Liver (tissue), 9 donors: ENCODE measurements around the gene TMEM165. TPM values are rescaled to one million over a fixed set of nuclear protein-coding genes. Genes with fewer than 3 reads are reported as not detected.

Source experiments
- DNase-seq: peaks from one replicate; pipeline ENCODE4 v3.0.0-alpha.2; 2017; ENCODE audit warnings: low spot score
- H3K27ac ChIP-seq, 2 donors: one replicate each; pipeline ENCODE4 v1.7.0; 2013; ENCODE audit warnings: inconsistent platforms in 2 of 2, low read length in 2 of 2, control low read depth in 1 of 2, low read depth in 1 of 2, mild to moderate bottlenecking in 1 of 2
- H3K27me3 ChIP-seq, 4 donors: one replicate each; pipeline versions ENCODE4 v1.6.1 to v1.7.0; 2013; ENCODE audit warnings: low read length in 3 of 4, inconsistent platforms in 1 of 4, mild to moderate bottlenecking in 1 of 4, moderate library complexity in 1 of 4; ENCODE audit not compliant: control insufficient read depth in 4 of 4, insufficient read depth in 4 of 4
- H3K36me3 ChIP-seq, 4 donors: one replicate each; pipeline versions ENCODE4 v1.6.1 to v1.7.0; 2013; ENCODE audit warnings: low read length in 3 of 4, mild to moderate bottlenecking in 3 of 4, low read depth in 1 of 4, moderate library complexity in 1 of 4; ENCODE audit not compliant: control insufficient read depth in 4 of 4, insufficient read depth in 3 of 4
- H3K4me1 ChIP-seq, 4 donors: one replicate each; pipeline versions ENCODE4 v1.6.1 to v1.7.0; 2013; ENCODE audit warnings: low read length in 3 of 4, mild to moderate bottlenecking in 3 of 4, moderate library complexity in 1 of 4; ENCODE audit not compliant: control insufficient read depth in 4 of 4, insufficient read depth in 4 of 4
- H3K4me3 ChIP-seq, 3 donors: one replicate each; pipeline versions ENCODE4 v1.6.1 to v1.7.0; 2013; ENCODE audit warnings: low read length in 3 of 3, control low read depth in 1 of 3, low read depth in 1 of 3, mild to moderate bottlenecking in 1 of 3
- H3K9ac ChIP-seq, 2 donors: one replicate each; pipeline ENCODE4 v1.7.0; 2013; ENCODE audit warnings: low read length in 2 of 2, mild to moderate bottlenecking in 2 of 2, moderate library complexity in 2 of 2, control low read depth in 1 of 2, low read depth in 1 of 2
- H3K9me3 ChIP-seq, 4 donors: one replicate each; pipeline versions ENCODE4 v1.6.1 to v1.7.0; 2013; ENCODE audit warnings: low read length in 3 of 4; ENCODE audit not compliant: control insufficient read depth in 4 of 4
- EGR1 ChIP-seq, 2 donors: IDR thresholded peaks; 2 replicates each; pipeline ENCODE4 v1.6.1; 2016 to 2018; ENCODE audit warnings: antibody characterized with exemption in 2 of 2, low read depth in 2 of 2
- FOXA1 ChIP-seq: IDR thresholded peaks from 2 replicates; pipeline ENCODE4 v1.6.1; 2016; ENCODE audit warnings: antibody characterized with exemption
- FOXA2 ChIP-seq: IDR thresholded peaks from 2 replicates; pipeline ENCODE4 v1.6.1; 2016; ENCODE audit warnings: antibody characterized with exemption
- GABPA ChIP-seq, 2 donors: IDR thresholded peaks in 1 of 2; conservative IDR thresholded peaks in 1 of 2; 2 replicates each; pipeline ENCODE4 v1.6.1; 2016; ENCODE audit warnings: antibody characterized with exemption in 2 of 2, mild to moderate bottlenecking in 1 of 2, moderate library complexity in 1 of 2
- HNF4A ChIP-seq, 2 donors: conservative IDR thresholded peaks; 2 replicates each; pipeline ENCODE4 v1.6.1; 2016; ENCODE audit warnings: antibody characterized with exemption in 2 of 2, mild to moderate bottlenecking in 2 of 2
- JUND ChIP-seq, 2 donors: IDR thresholded peaks; 2 replicates each; pipeline ENCODE4 v1.6.1; 2016; ENCODE audit warnings: antibody characterized with exemption in 2 of 2
- NR2F2 ChIP-seq: IDR thresholded peaks from 2 replicates; pipeline ENCODE4 v1.6.1; 2016; ENCODE audit warnings: antibody characterized with exemption
- RAD21 ChIP-seq, 2 donors: IDR thresholded peaks; 2 replicates each; pipeline ENCODE4 v1.6.1; 2016; ENCODE audit warnings: antibody characterized with exemption in 2 of 2, mild to moderate bottlenecking in 2 of 2
- RXRA ChIP-seq, 2 donors: IDR thresholded peaks; 2 replicates each; pipeline ENCODE4 v1.6.1; 2017 to 2018; ENCODE audit warnings: antibody characterized with exemption in 2 of 2, mild to moderate bottlenecking in 1 of 2
- SP1 ChIP-seq: IDR thresholded peaks from 2 replicates; pipeline ENCODE4 v1.6.1; 2018; ENCODE audit warnings: antibody characterized with exemption, mild to moderate bottlenecking
- TAF1 ChIP-seq: conservative IDR thresholded peaks from 2 replicates; pipeline ENCODE4 v1.6.1; 2016; ENCODE audit warnings: antibody characterized with exemption, mild to moderate bottlenecking
- WGBS: extraction: QIAGEN DNeasy Blood & Tissue Kit; methylation state at CpG from one replicate; pipeline ENCODE4 v1.1.7; 2013; 5-methylcytosine and 5-hydroxymethylcytosine counted together
- polyA plus RNA-seq, 2 donors: library from polyadenylated mRNA; stranded (reverse) in 1 of 2; unstranded in 1 of 2; fragments of 200-250 nt in 1 of 2; fragments of >200 nt in 1 of 2; fragmentation: Nextera tagmentation in 1 of 2; extraction: Ambion mirVana in 1 of 2; gene quantifications; one replicate each; pipeline versions ENCODE4 v1.2.1 to v1.2.3, GENCODE V29; 2013 to 2015
- total RNA-seq, 2 donors: library from RNA; depleted of rRNA; stranded (reverse); fragments of >200 nt; gene quantifications; one replicate each; pipeline ENCODE4 v1.2.3, GENCODE V29; 2014
- TF ChIP-seq, protein P1 (sequence below): IDR thresholded peaks from 2 replicates; pipeline ENCODE4 v1.6.1; 2016; ENCODE audit warnings: antibody characterized with exemption, mild to moderate bottlenecking
- TF ChIP-seq, protein P2 (sequence below): IDR thresholded peaks from 2 replicates; pipeline ENCODE4 v1.6.1; 2016; ENCODE audit warnings: antibody characterized with exemption
- TF ChIP-seq, protein P3 (sequence below): IDR thresholded peaks from 2 replicates; pipeline ENCODE4 v1.6.1; 2016; ENCODE audit warnings: antibody characterized with exemption
- TF ChIP-seq, protein P4 (sequence below): fragments of 150-350 bp; IDR thresholded peaks from 2 replicates; pipeline ENCODE4 v1.5.1; 2017; ENCODE audit warnings: improper control_type of control experiment, low read depth, low read length; ENCODE audit not compliant: missing input control
- donor health status: healthy.
- donor health status: healthy.
- donor health status: healthy.
- donor health status: healthy.
- donor health status: healthy.

Gene TMEM165
- total and polyA plus RNA-seq, 4 donors, result 16.4 to 42.1 (median 29.1) TPM

DNA sequence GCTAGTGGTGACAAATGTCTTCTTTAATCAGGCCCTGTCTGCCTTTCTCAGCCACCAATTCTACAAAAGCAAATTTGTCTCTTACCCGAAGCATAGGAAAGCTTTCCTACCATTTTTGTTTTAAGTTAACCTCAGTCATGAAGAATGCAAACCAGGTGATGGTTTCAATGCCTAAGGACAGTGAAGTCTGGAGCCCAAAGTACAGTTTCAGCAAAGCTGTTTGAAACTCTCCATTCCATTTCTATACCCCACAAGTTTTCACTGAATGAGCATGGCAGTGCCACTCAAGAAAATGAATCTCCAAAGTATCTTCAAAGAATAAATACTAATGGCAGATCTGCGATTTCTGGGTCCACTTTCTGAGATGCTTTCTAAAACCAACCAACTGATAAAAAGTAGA lies 25.8 kb upstream of the TMEM165 start:
- TF ChIP-seq, protein P1, sequence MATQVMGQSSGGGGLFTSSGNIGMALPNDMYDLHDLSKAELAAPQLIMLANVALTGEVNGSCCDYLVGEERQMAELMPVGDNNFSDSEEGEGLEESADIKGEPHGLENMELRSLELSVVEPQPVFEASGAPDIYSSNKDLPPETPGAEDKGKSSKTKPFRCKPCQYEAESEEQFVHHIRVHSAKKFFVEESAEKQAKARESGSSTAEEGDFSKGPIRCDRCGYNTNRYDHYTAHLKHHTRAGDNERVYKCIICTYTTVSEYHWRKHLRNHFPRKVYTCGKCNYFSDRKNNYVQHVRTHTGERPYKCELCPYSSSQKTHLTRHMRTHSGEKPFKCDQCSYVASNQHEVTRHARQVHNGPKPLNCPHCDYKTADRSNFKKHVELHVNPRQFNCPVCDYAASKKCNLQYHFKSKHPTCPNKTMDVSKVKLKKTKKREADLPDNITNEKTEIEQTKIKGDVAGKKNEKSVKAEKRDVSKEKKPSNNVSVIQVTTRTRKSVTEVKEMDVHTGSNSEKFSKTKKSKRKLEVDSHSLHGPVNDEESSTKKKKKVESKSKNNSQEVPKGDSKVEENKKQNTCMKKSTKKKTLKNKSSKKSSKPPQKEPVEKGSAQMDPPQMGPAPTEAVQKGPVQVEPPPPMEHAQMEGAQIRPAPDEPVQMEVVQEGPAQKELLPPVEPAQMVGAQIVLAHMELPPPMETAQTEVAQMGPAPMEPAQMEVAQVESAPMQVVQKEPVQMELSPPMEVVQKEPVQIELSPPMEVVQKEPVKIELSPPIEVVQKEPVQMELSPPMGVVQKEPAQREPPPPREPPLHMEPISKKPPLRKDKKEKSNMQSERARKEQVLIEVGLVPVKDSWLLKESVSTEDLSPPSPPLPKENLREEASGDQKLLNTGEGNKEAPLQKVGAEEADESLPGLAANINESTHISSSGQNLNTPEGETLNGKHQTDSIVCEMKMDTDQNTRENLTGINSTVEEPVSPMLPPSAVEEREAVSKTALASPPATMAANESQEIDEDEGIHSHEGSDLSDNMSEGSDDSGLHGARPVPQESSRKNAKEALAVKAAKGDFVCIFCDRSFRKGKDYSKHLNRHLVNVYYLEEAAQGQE, result no peak
- TF ChIP-seq GABPA (IDR thresholded peaks at IDR 0.05 in 1 of 2, conservative IDR thresholded peaks at IDR 0.05 in 1 of 2) (no peak), EGR1 (IDR thresholded peaks at IDR 0.05; ENCODE audit: low read depth in 2 of 2) (no peak)
- no peak overlapping the region for H3K9ac ChIP-seq
- peaks cover 0 to 5% (median 0%) of the 10 kb centered on the region in 4 donors for H3K36me3 ChIP-seq
- WGBS, result 97% methylated on average over 2 of the region's 2 CpGs
- H3K4me3 ChIP-seq, result no peak overlapping the region
- no peak overlapping the region for H3K27ac ChIP-seq
- no peak for DNase-seq
- H3K4me1 ChIP-seq, result no peaks in the 10 kb centered on the region
- no peaks in the 10 kb centered on the region for H3K9me3 ChIP-seq
- H3K27me3 ChIP-seq, result no peaks in the 10 kb centered on the region

DNA sequence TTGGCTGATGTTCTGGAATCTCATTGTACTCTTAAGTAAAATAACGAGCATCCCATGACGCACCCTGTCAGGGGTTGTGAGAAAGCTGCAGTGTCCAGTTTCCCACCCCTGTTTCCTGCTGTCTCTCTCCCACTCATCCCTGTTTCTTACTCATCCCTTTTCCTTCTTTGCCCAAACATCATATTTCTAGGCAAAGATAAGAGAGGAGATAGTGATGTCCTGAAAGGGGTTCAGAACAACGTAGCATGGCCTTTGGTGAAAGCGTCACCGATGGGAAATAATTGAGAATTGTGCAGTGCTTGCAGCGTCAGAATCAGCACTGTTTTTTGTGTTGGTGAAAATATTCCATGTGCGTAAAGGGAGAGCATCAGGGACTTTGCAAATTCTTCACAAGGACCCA lies 23.5 kb upstream of the TMEM165 start:
- Histone ChIP-seq H3K9me3 (no peaks in the 10 kb centered on the region), H3K9ac (no peak overlapping the region), H3K27me3 (no peaks in the 10 kb centered on the region), H3K4me1 (no peaks in the 10 kb centered on the region), H3K4me3 (no peak overlapping the region), H3K36me3 (peaks cover 0 to 5% (median 0%) of the 10 kb centered on the region in 4 donors), H3K27ac (no peak overlapping the region)
- no peak for TF ChIP-seq HNF4A (conservative IDR thresholded peaks at IDR 0.05)
- TF ChIP-seq, protein P2, sequence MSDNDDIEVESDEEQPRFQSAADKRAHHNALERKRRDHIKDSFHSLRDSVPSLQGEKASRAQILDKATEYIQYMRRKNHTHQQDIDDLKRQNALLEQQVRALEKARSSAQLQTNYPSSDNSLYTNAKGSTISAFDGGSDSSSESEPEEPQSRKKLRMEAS, result no peak
- TF ChIP-seq RXRA (IDR thresholded peaks at IDR 0.05), result no peak
- TF ChIP-seq, protein P3, sequence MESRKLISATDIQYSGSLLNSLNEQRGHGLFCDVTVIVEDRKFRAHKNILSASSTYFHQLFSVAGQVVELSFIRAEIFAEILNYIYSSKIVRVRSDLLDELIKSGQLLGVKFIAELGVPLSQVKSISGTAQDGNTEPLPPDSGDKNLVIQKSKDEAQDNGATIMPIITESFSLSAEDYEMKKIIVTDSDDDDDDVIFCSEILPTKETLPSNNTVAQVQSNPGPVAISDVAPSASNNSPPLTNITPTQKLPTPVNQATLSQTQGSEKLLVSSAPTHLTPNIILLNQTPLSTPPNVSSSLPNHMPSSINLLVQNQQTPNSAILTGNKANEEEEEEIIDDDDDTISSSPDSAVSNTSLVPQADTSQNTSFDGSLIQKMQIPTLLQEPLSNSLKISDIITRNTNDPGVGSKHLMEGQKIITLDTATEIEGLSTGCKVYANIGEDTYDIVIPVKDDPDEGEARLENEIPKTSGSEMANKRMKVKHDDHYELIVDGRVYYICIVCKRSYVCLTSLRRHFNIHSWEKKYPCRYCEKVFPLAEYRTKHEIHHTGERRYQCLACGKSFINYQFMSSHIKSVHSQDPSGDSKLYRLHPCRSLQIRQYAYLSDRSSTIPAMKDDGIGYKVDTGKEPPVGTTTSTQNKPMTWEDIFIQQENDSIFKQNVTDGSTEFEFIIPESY, result no peak
- no peak for TF ChIP-seq TAF1
- no peak for TF ChIP-seq FOXA1
- no peak for TF ChIP-seq JUND (IDR thresholded peaks at IDR 0.05)
- no peak for TF ChIP-seq EGR1 (IDR thresholded peaks at IDR 0.05; ENCODE audit: low read depth in 2 of 2)
- no peak for TF ChIP-seq RAD21 (IDR thresholded peaks at IDR 0.05)
- TF ChIP-seq FOXA2, result no peak
- TF ChIP-seq NR2F2, result no peak
- TF ChIP-seq, protein P4, sequence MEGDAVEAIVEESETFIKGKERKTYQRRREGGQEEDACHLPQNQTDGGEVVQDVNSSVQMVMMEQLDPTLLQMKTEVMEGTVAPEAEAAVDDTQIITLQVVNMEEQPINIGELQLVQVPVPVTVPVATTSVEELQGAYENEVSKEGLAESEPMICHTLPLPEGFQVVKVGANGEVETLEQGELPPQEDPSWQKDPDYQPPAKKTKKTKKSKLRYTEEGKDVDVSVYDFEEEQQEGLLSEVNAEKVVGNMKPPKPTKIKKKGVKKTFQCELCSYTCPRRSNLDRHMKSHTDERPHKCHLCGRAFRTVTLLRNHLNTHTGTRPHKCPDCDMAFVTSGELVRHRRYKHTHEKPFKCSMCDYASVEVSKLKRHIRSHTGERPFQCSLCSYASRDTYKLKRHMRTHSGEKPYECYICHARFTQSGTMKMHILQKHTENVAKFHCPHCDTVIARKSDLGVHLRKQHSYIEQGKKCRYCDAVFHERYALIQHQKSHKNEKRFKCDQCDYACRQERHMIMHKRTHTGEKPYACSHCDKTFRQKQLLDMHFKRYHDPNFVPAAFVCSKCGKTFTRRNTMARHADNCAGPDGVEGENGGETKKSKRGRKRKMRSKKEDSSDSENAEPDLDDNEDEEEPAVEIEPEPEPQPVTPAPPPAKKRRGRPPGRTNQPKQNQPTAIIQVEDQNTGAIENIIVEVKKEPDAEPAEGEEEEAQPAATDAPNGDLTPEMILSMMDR, result no peak
- TF ChIP-seq SP1, result no peak
- TF ChIP-seq, protein P1, result no peak
- 96% methylated on average over 7 of the region's 7 CpGs for WGBS
- no peak for DNase-seq
